ENCODE data around the gene PPFIBP1.
"Not testable (repeated sequence)": the region's sequence is repeated elsewhere in the genome, so short reads cannot be mapped to it uniquely, and the experiment has no call there.

Gene PPFIBP1

GRCh38 chr12:27572486-27573255 is 48.7 kb downstream of the PPFIBP1 start:
- no peak for DNase-seq

- no peak for DNase-seq
Measured at GRCh38 chr12:27573972-27574371, 50.0 kb downstream of the PPFIBP1 start.

GRCh38 chr12:27575090-27575761 is 51.2 kb downstream of the PPFIBP1 start:
- DNase-seq = no peak

GRCh38 chr12:27575762-27576118 is 51.7 kb downstream of the PPFIBP1 start:
- no peak for DNase-seq

GRCh38 chr12:27576667-27577347 is 52.8 kb downstream of the PPFIBP1 start:
- no peak for DNase-seq

- no peak for DNase-seq
Measured at GRCh38 chr12:27577688-27578087, 53.7 kb downstream of the PPFIBP1 start.

- no peak for DNase-seq
Measured at GRCh38 chr12:27578689-27579372, 54.8 kb downstream of the PPFIBP1 start.

GRCh38 chr12:27580561-27581330 is 56.7 kb downstream of the PPFIBP1 start:
- DNase-seq = no peak

- DNase-seq = not testable (repeated sequence)
Measured at GRCh38 chr12:27581331-27581671, 57.3 kb downstream of the PPFIBP1 start.

GRCh38 chr12:27581833-27582232 is 57.8 kb downstream of the PPFIBP1 start:
- not testable (repeated sequence) for DNase-seq

GRCh38 chr12:27582445-27582844 is 58.4 kb downstream of the PPFIBP1 start:
- not testable (repeated sequence) for DNase-seq

- DNase-seq = no peak
Measured at GRCh38 chr12:27583057-27583797, 59.2 kb downstream of the PPFIBP1 start.

GRCh38 chr12:27583981-27584380 is 60.0 kb downstream of the PPFIBP1 start:
- no peak for DNase-seq

- no peak for DNase-seq
Measured at GRCh38 chr12:27585739-27586265, 61.8 kb downstream of the PPFIBP1 start.

GRCh38 chr12:27588075-27588730 is 64.2 kb downstream of the PPFIBP1 start:
- DNase-seq = not testable (repeated sequence)

GRCh38 chr12:27588776-27589175 is 64.8 kb downstream of the PPFIBP1 start:
- no peak for DNase-seq

GRCh38 chr12:27589419-27589818 is 65.4 kb downstream of the PPFIBP1 start:
- DNase-seq = no peak

- not testable (repeated sequence) for DNase-seq
Measured at GRCh38 chr12:27591698-27592097, 67.7 kb downstream of the PPFIBP1 start.

GRCh38 chr12:27592548-27592947 is 68.5 kb downstream of the PPFIBP1 start:
- DNase-seq = no peak

- no peak for DNase-seq
Measured at GRCh38 chr12:27593266-27593665, 69.3 kb downstream of the PPFIBP1 start.

- DNase-seq = no peak
Measured at GRCh38 chr12:27595231-27595642, 71.2 kb downstream of the PPFIBP1 start.
